OCI-LY3 (cell line): Measurements from ENCODE around the gene CNTNAP1.

Experiments
- EZH2phosphoT487 ChIP-seq: fragments of 200-600 bp; shearing (Covaris generic); IDR thresholded peaks from 2 replicates; pipeline ENCODE4 v1.6.1; 2018; ENCODE audit warnings: antibody characterized with exemption, mixed run types, low read depth
- TF ChIP-seq, protein P1 (sequence below): fragments of 200-600, 300-600 bp; sonication (generic); IDR thresholded peaks from 2 replicates; pipeline ENCODE4 v1.5.1; 2014; ENCODE audit warnings: antibody characterized with exemption, low read length, low read depth

DNA sequence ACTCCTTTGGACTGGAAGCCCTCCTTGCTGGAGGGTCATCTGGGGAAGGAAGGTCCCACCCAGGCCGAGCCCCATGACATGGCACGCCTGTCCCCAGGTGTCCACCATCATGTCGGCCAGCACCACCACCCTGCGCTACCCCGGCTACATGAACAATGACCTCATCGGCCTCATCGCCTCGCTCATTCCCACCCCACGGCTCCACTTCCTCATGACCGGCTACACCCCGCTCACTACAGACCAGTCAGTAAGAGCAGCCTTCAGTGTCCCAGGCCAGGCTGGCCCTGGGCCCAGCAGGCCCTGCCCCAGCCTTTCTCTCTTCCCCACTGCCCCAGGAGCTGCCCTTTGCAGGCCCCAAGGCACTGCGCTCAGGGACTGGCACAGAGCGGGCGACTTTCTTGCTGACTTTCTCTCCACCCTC is 16.7 kb upstream of the CNTNAP1 start:
- TF ChIP-seq, protein P1, sequence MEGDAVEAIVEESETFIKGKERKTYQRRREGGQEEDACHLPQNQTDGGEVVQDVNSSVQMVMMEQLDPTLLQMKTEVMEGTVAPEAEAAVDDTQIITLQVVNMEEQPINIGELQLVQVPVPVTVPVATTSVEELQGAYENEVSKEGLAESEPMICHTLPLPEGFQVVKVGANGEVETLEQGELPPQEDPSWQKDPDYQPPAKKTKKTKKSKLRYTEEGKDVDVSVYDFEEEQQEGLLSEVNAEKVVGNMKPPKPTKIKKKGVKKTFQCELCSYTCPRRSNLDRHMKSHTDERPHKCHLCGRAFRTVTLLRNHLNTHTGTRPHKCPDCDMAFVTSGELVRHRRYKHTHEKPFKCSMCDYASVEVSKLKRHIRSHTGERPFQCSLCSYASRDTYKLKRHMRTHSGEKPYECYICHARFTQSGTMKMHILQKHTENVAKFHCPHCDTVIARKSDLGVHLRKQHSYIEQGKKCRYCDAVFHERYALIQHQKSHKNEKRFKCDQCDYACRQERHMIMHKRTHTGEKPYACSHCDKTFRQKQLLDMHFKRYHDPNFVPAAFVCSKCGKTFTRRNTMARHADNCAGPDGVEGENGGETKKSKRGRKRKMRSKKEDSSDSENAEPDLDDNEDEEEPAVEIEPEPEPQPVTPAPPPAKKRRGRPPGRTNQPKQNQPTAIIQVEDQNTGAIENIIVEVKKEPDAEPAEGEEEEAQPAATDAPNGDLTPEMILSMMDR, result no peak
- TF ChIP-seq EZH2phosphoT487, result no peak
